DOHH2 (cell line): ENCODE measurements around the gene EHD4.

ENCODE experiments used
- H3F3A ChIP-seq: fragments of 200-600 bp; sonication (generic), shearing (Covaris generic); 2 replicates; pipeline ENCODE4 v1.6.0; 2016; ENCODE audit warnings: antibody characterized with exemption, mild to moderate bottlenecking; ENCODE audit not compliant: control insufficient read depth, insufficient read depth
- H3K27ac ChIP-seq: fragments of 200-600 bp; sonication (generic); 2 replicates; pipeline ENCODE4 v1.5.1; 2014; ENCODE audit warnings: low read depth, mild to moderate bottlenecking, low read length, moderate library complexity
- H3K27me3 ChIP-seq: fragments of 200-600 bp; sonication (generic); 2 replicates; pipeline ENCODE4 v1.6.1; 2014; ENCODE audit warnings: mild to moderate bottlenecking, low read length, mixed read lengths; ENCODE audit not compliant: control insufficient read depth
- H3K36me3 ChIP-seq: fragments of 200-600 bp; sonication (generic); 2 replicates; pipeline ENCODE4 v1.6.1; 2014; ENCODE audit warnings: mild to moderate bottlenecking, low read length, moderate library complexity, mixed read lengths; ENCODE audit not compliant: control insufficient read depth
- H3K4me1 ChIP-seq: fragments of 200-600 bp; sonication (generic); 2 replicates; pipeline ENCODE4 v1.6.1; 2014; ENCODE audit warnings: mild to moderate bottlenecking, low read length, mixed read lengths; ENCODE audit not compliant: control insufficient read depth
- H3K4me2 ChIP-seq: fragments of 200-600 bp; sonication (generic); 2 replicates; pipeline ENCODE4 v1.6.0; 2014; ENCODE audit warnings: mild to moderate bottlenecking, low read length, moderate library complexity
- H3K4me3 ChIP-seq: fragments of 200-600 bp; sonication (generic); 2 replicates; pipeline ENCODE4 v1.5.1; 2014; ENCODE audit warnings: mild to moderate bottlenecking, low read length, mixed read lengths
- H3K79me2 ChIP-seq: fragments of 200-600 bp; sonication (generic); 2 replicates; pipeline ENCODE4 v1.6.1; 2014; ENCODE audit warnings: mild to moderate bottlenecking, low read length, mixed read lengths; ENCODE audit not compliant: control insufficient read depth
- H3K9me2 ChIP-seq: fragments of 200-600 bp; sonication (generic); replicated peaks from 2 replicates; pipeline ENCODE4 v1.6.1; 2014; ENCODE audit warnings: mild to moderate bottlenecking, low read length, mixed read lengths; ENCODE audit not compliant: control insufficient read depth
- H3K9me3 ChIP-seq: fragments of 200-600 bp; sonication (generic); 2 replicates; pipeline ENCODE4 v1.6.1; 2014; ENCODE audit warnings: antibody characterized with exemption, low read length, mixed read lengths; ENCODE audit not compliant: control insufficient read depth, insufficient read depth
- H4K20me1 ChIP-seq: fragments of 200-600 bp; sonication (generic); 2 replicates; pipeline ENCODE4 v1.6.0; 2014; ENCODE audit warnings: low read depth, mild to moderate bottlenecking, antibody characterized with exemption, low read length, moderate library complexity; ENCODE audit not compliant: control insufficient read depth, insufficient read depth
- CTCF ChIP-seq: fragments of 200-600 bp; sonication (generic); IDR thresholded peaks from one replicate; pipeline ENCODE4 v1.5.1; 2014; ENCODE audit warnings: antibody characterized with exemption, mild to moderate bottlenecking, low read depth, low read length; ENCODE audit not compliant: poor library complexity, severe bottlenecking
- EZH2phosphoT487 ChIP-seq: fragments of 200-600 bp; sonication (generic); IDR thresholded peaks from 2 replicates; pipeline ENCODE4 v1.6.1; 2017; ENCODE audit warnings: borderline replicate concordance, mild to moderate bottlenecking, antibody characterized with exemption, low read length, moderate library complexity, mixed read lengths

Gene EHD4

GRCh38 chr15:41932511-41933289 is 39.7 kb downstream of the EHD4 start:
- peaks cover 51% of the 10 kb centered on the region for H3K4me1 ChIP-seq
- TF ChIP-seq CTCF (no peak), EZH2phosphoT487 (no peak)
- H3K9me2 ChIP-seq, result no peaks in the 10 kb centered on the region

GRCh38 chr15:41932101-41932500 is 40.3 kb downstream of the EHD4 start:
- no peak overlapping the region for H3K27ac ChIP-seq
- no peak overlapping the region for H3K4me2 ChIP-seq
- no peaks in the 10 kb centered on the region for H4K20me1 ChIP-seq
- H3K9me3 ChIP-seq, result no peaks in the 10 kb centered on the region
- no peaks in the 10 kb centered on the region for H3K79me2 ChIP-seq
- no peak overlapping the region for H3K4me3 ChIP-seq
- H3K27me3 ChIP-seq, result no peaks in the 10 kb centered on the region
- TF ChIP-seq CTCF (no peak), EZH2phosphoT487 (no peak)
- H3F3A ChIP-seq, result peaks cover 17% of the 10 kb centered on the region; the same call in 1 of the 2 replicates
- peaks cover 51% of the 10 kb centered on the region for H3K4me1 ChIP-seq
- H3K36me3 ChIP-seq, result no peaks in the 10 kb centered on the region
- no peaks in the 10 kb centered on the region for H3K9me2 ChIP-seq

More at GRCh38 chr15:41932511-41933289, 39.7 kb downstream of the EHD4 start:
- Histone ChIP-seq H3K4me2 (no peak overlapping the region), H4K20me1 (no peaks in the 10 kb centered on the region), H3K27ac (no peak overlapping the region), H3K36me3 (no peaks in the 10 kb centered on the region), H3K9me3 (no peaks in the 10 kb centered on the region), H3K79me2 (no peaks in the 10 kb centered on the region), H3F3A (peaks cover 11% of the 10 kb centered on the region; the same call in 1 of the 2 replicates), H3K27me3 (no peaks in the 10 kb centered on the region), H3K4me3 (no peak overlapping the region)

GRCh38 chr15:41930867-41931222 is 41.5 kb downstream of the EHD4 start:
- no peaks in the 10 kb centered on the region for H3K9me2 ChIP-seq
- TF ChIP-seq EZH2phosphoT487 (no peak), CTCF (no peak)
- peaks cover 16% of the 10 kb centered on the region; the same call in 1 of the 2 replicates for H3F3A ChIP-seq
- no peaks in the 10 kb centered on the region for H4K20me1 ChIP-seq
- H3K4me2 ChIP-seq, result no peak overlapping the region
- H3K36me3 ChIP-seq, result no peaks in the 10 kb centered on the region
- H3K27ac ChIP-seq, result no peak overlapping the region
- peaks cover 53% of the 10 kb centered on the region for H3K4me1 ChIP-seq
- no peak overlapping the region for H3K4me3 ChIP-seq
- no peaks in the 10 kb centered on the region for H3K79me2 ChIP-seq
- no peaks in the 10 kb centered on the region for H3K27me3 ChIP-seq
- no peaks in the 10 kb centered on the region for H3K9me3 ChIP-seq
